IPS DF 4.7 (cell line): Measurements from ENCODE around the gene WDR13.
"Not testable (repeated sequence)": the region's sequence is repeated elsewhere in the genome, so short reads cannot be mapped to it uniquely, and the experiment has no call there.

ENCODE experiments used
- DNase-seq: peaks from one replicate; pipeline ENCODE4 v3.0.0-alpha.2; 2013; ENCODE audit warnings: low spot score; ENCODE audit errors: extremely low read depth

WDR13 gene

GRCh38 chrX:48654746-48655145, 57.5 kb downstream of the WDR13 start:
- DNase-seq: not testable (repeated sequence)
